IPS DF 6.9 (cell line): ENCODE measurements around the gene PRAMEF14.
"Not testable (repeated sequence)": the region's sequence is repeated elsewhere in the genome, so short reads cannot be mapped to it uniquely, and the experiment has no call there.

Experiments used
- DNase-seq: peaks from one replicate; pipeline ENCODE4 v3.0.0-alpha.2; 2013; ENCODE audit warnings: low read depth, low spot score
- H3K27ac ChIP-seq: one replicate; pipeline ENCODE4 v1.5.1; 2013; ENCODE audit warnings: low read length, control low read depth
- H3K27me3 ChIP-seq: 2 replicates; pipeline ENCODE4 v1.6.1; 2013; ENCODE audit warnings: mild to moderate bottlenecking, low read length; ENCODE audit not compliant: control insufficient read depth, insufficient read depth
- H3K36me3 ChIP-seq: 2 replicates; pipeline ENCODE4 v1.6.1; 2013; ENCODE audit warnings: low read length; ENCODE audit not compliant: control insufficient read depth, insufficient read depth
- H3K4me1 ChIP-seq: 2 replicates; pipeline ENCODE4 v1.6.1; 2013; ENCODE audit warnings: low read length; ENCODE audit not compliant: control insufficient read depth, insufficient read depth
- H3K4me3 ChIP-seq: 2 replicates; pipeline ENCODE4 v1.5.1; 2013; ENCODE audit warnings: mild to moderate bottlenecking, low read length
- H3K9me3 ChIP-seq: 2 replicates; pipeline ENCODE4 v1.6.1; 2013; ENCODE audit warnings: low read length, inconsistent platforms; ENCODE audit not compliant: control insufficient read depth, insufficient read depth
- WGBS: extraction: QIAGEN DNeasy Blood & Tissue Kit; methylation state at CpG from one replicate; pipeline ENCODE4 v1.1.7; 2013; ENCODE audit warnings: mixed read lengths, missing lambda C conversion rate; ENCODE audit not compliant: insufficient read length, insufficient coverage; 5-methylcytosine and 5-hydroxymethylcytosine counted together

PRAMEF14 gene

GRCh38 chr1:13356774-13357173 is 9.8 kb upstream of the PRAMEF14 start:
- H3K36me3 ChIP-seq, H3K27ac ChIP-seq, H3K9me3 ChIP-seq, H3K4me1 ChIP-seq, H3K4me3 ChIP-seq, H3K27me3 ChIP-seq: not testable (repeated sequence)
- DNase-seq: peak; percentile 13
- no CpG with 5 or more reads among the region's 5 CpGs for WGBS

- H3K27me3 ChIP-seq, H3K36me3 ChIP-seq, H3K27ac ChIP-seq, H3K4me3 ChIP-seq, H3K4me1 ChIP-seq, H3K9me3 ChIP-seq, DNase-seq: not testable (repeated sequence)
- no CpG with 5 or more reads among the region's 9 CpGs for WGBS
These were observed 7.5 kb upstream of the PRAMEF14 start for GRCh38 chr1:13354475-13354874.

GRCh38 chr1:13353476-13353875 is 6.5 kb upstream of the PRAMEF14 start:
- not testable (repeated sequence) for H3K4me1 ChIP-seq, DNase-seq, H3K27ac ChIP-seq, H3K27me3 ChIP-seq, H3K4me3 ChIP-seq, H3K36me3 ChIP-seq, H3K9me3 ChIP-seq
- WGBS: no CpG with 5 or more reads among the region's 8 CpGs

GRCh38 chr1:13342496-13342895 is 4.4 kb downstream of the PRAMEF14 start:
- H3K9me3 ChIP-seq, H3K4me1 ChIP-seq, H3K4me3 ChIP-seq, H3K27me3 ChIP-seq, H3K27ac ChIP-seq, DNase-seq, H3K36me3 ChIP-seq: not testable (repeated sequence)
- WGBS: no CpG with 5 or more reads among the region's 8 CpGs

GRCh38 chr1:13315281-13315680 is 31.7 kb downstream of the PRAMEF14 start, which contains the start of gene PRAMEF15:
TSS of gene PRAMEF15 (plus strand) at chr1:13315581. CDS start at chr1:13318408, 2,827 bp downstream.
- H3K27ac ChIP-seq: not testable (repeated sequence)

GRCh38 chr1:13303239-13303638 is 43.7 kb downstream of the PRAMEF14 start, which contains the start of gene PRAMEF33:
TSS of gene PRAMEF33 (plus strand) at chr1:13303539. CDS start at chr1:13305955, 2,416 bp downstream.
- H3K36me3 ChIP-seq, H3K4me3 ChIP-seq, DNase-seq, H3K27ac ChIP-seq, H3K27me3 ChIP-seq, H3K4me1 ChIP-seq, H3K9me3 ChIP-seq: not testable (repeated sequence)
- WGBS: no CpG with 5 or more reads among the region's 1 CpG

More at GRCh38 chr1:13315281-13315680, 31.7 kb downstream of the PRAMEF14 start, which contains the start of gene PRAMEF15:
- H3K4me1 ChIP-seq, DNase-seq, H3K4me3 ChIP-seq, H3K27me3 ChIP-seq, H3K36me3 ChIP-seq, H3K9me3 ChIP-seq: not testable (repeated sequence)
- WGBS: no CpG with 5 or more reads among the region's 4 CpGs

- not testable (repeated sequence) for DNase-seq, H3K4me3 ChIP-seq, H3K4me1 ChIP-seq, H3K27me3 ChIP-seq, H3K27ac ChIP-seq, H3K36me3 ChIP-seq, H3K9me3 ChIP-seq
These were observed 44.7 kb downstream of the PRAMEF14 start for GRCh38 chr1:13302197-13302596.

- H3K36me3 ChIP-seq, DNase-seq, H3K27me3 ChIP-seq, H3K4me1 ChIP-seq, H3K27ac ChIP-seq, H3K9me3 ChIP-seq, H3K4me3 ChIP-seq: not testable (repeated sequence)
- no CpG with 5 or more reads among the region's 27 CpGs for WGBS
These were observed 48.2 kb downstream of the PRAMEF14 start for GRCh38 chr1:13298699-13299098.

- H3K4me1 ChIP-seq, H3K36me3 ChIP-seq, H3K27ac ChIP-seq, H3K9me3 ChIP-seq, H3K27me3 ChIP-seq, H3K4me3 ChIP-seq, DNase-seq: not testable (repeated sequence)
- no CpG with 5 or more reads among the region's 5 CpGs for WGBS
These were observed 49.6 kb downstream of the PRAMEF14 start for GRCh38 chr1:13297216-13297931.
